HepG2 (cell line): ENCODE data around the gene CTF1. TPM values are rescaled to one million over a fixed set of nuclear protein-coding genes. Genes with fewer than 3 reads are reported as not detected.

ENCODE experiments used
- HIVEP1 ChIP-seq: sonication (generic); formaldehyde crosslinking; IDR thresholded peaks from 2 replicates; pipeline ENCODE4 v1.4.0; 2020; ENCODE audit warnings: mild to moderate bottlenecking, missing genetic modification reagents
- KDM6A ChIP-seq: IDR thresholded peaks from 2 replicates; pipeline ENCODE4 v1.6.1; 2016; ENCODE audit warnings: low read depth
- KLF15 ChIP-seq: sonication (generic); formaldehyde crosslinking; IDR thresholded peaks from 2 replicates; pipeline ENCODE4 v1.8.1; 2023; ENCODE audit warnings: borderline replicate concordance, mild to moderate bottlenecking, inconsistent platforms, missing genetic modification reagents, mixed read lengths
- MAFK ChIP-seq, 2 experiments: IDR thresholded peaks in 1 of 2; conservative IDR thresholded peaks in 1 of 2; 2 replicates each; pipeline ENCODE4 v1.6.1; 2011; ENCODE audit warnings: improper control_type of control experiment in 2 of 2, low read length in 2 of 2
- MBNL3 ChIP-seq: fragments of 250-450 bp; sonication (Bioruptor Pico); conservative IDR thresholded peaks from 2 replicates; pipeline ENCODE4 v1.8.0; 2022; ENCODE audit warnings: mild to moderate bottlenecking, inconsistent platforms
- MEIS2 ChIP-seq: sonication (generic); formaldehyde crosslinking; IDR thresholded peaks from 2 replicates; pipeline ENCODE4 v1.9.0; 2021; ENCODE audit warnings: mild to moderate bottlenecking, missing genetic modification reagents
- MXI1 ChIP-seq: IDR thresholded peaks from 3 replicates; pipeline ENCODE4 v1.6.1; 2012; ENCODE audit warnings: low read depth, low read length, inconsistent platforms, borderline replicate concordance
- NONO ChIP-seq, 2 experiments: fragments of 450-650 bp in 1 of 2; sonication (generic) in 1 of 2; formaldehyde crosslinking in 1 of 2; IDR thresholded peaks in 1 of 2; conservative IDR thresholded peaks in 1 of 2; 2 replicates each; pipeline versions ENCODE4 v1.6.1 to v1.8.0; 2017 to 2022; ENCODE audit warnings: mild to moderate bottlenecking in 1 of 2, missing genetic modification reagents in 1 of 2, moderate library complexity in 1 of 2
- SIX1 ChIP-seq: sonication (generic); formaldehyde crosslinking; IDR thresholded peaks from 2 replicates; pipeline ENCODE4 v1.4.0; 2020; ENCODE audit warnings: missing genetic modification reagents, borderline replicate concordance
- ZBTB38 ChIP-seq: sonication (generic); formaldehyde crosslinking; IDR thresholded peaks from 2 replicates; pipeline ENCODE4 v1.5.1; 2020; ENCODE audit warnings: mild to moderate bottlenecking, missing genetic modification reagents
- ZFY ChIP-seq: sonication (generic); formaldehyde crosslinking; IDR thresholded peaks from 2 replicates; pipeline ENCODE4 v1.4.0; 2020; ENCODE audit warnings: missing genetic modification reagents
- ZNF670 ChIP-seq: sonication (generic); formaldehyde crosslinking; IDR thresholded peaks from 2 replicates; pipeline ENCODE4 v1.8.0; 2022; ENCODE audit warnings: mild to moderate bottlenecking, missing genetic modification reagents, borderline replicate concordance
- polyA plus RNA-seq, 8 experiments: library from polyadenylated mRNA; depleted of rRNA in 3 of 8; stranded (reverse) in 7 of 8; unstranded in 1 of 8; fragments of >200 nt; fragmentation: Illumina TruSeq in 4 of 8; extraction: Trizol in 4 of 8; gene quantifications; 2 replicates each; pipeline versions ENCODE4 v1.2.1 to v1.2.3, GENCODE V29; 2011 to 2016; ENCODE audit warnings: low read depth in 4 of 8, missing spikeins in 1 of 8, mixed read lengths in 1 of 8; ENCODE audit not compliant: insufficient read depth in 1 of 8
- total RNA-seq, 5 experiments: library from RNA; depleted of rRNA; stranded (reverse); fragments of >200 nt; fragmentation: Illumina TruSeq; extraction: Trizol; gene quantifications; 2 replicates each; pipeline ENCODE4 v1.2.3, GENCODE V29; 2016; ENCODE audit warnings: low read depth in 1 of 5
- TF ChIP-seq, protein P1 (sequence below): sonication (generic); formaldehyde crosslinking; IDR thresholded peaks from 2 replicates; pipeline ENCODE4 v1.4.0; 2020; ENCODE audit warnings: missing genetic modification reagents
- TF ChIP-seq, protein P2 (sequence below): sonication (generic); formaldehyde crosslinking; IDR thresholded peaks from 2 replicates; pipeline ENCODE4 v1.5.0; 2020; ENCODE audit warnings: missing genetic modification reagents
- TF ChIP-seq, protein P3 (sequence below): sonication (generic); formaldehyde crosslinking; IDR thresholded peaks from 2 replicates; pipeline ENCODE4 v1.4.0; 2020; ENCODE audit warnings: missing genetic modification reagents
- TF ChIP-seq, protein P4 (sequence below): sonication (generic); formaldehyde crosslinking; IDR thresholded peaks from 2 replicates; pipeline ENCODE4 v1.5.1; 2020; ENCODE audit warnings: mild to moderate bottlenecking, missing genetic modification reagents, borderline replicate concordance
- TF ChIP-seq, protein P5 (sequence below): sonication (generic); formaldehyde crosslinking; IDR thresholded peaks from 2 replicates; pipeline ENCODE4 v1.4.0; 2020; ENCODE audit warnings: missing genetic modification reagents, borderline replicate concordance

The CTF1 gene
- total and polyA plus RNA-seq, 2 of the 13 experiments (the other 11 are each of a cell fraction or from before 2014, with no cell fraction given): 0.13 to 1.8 TPM

DNA sequence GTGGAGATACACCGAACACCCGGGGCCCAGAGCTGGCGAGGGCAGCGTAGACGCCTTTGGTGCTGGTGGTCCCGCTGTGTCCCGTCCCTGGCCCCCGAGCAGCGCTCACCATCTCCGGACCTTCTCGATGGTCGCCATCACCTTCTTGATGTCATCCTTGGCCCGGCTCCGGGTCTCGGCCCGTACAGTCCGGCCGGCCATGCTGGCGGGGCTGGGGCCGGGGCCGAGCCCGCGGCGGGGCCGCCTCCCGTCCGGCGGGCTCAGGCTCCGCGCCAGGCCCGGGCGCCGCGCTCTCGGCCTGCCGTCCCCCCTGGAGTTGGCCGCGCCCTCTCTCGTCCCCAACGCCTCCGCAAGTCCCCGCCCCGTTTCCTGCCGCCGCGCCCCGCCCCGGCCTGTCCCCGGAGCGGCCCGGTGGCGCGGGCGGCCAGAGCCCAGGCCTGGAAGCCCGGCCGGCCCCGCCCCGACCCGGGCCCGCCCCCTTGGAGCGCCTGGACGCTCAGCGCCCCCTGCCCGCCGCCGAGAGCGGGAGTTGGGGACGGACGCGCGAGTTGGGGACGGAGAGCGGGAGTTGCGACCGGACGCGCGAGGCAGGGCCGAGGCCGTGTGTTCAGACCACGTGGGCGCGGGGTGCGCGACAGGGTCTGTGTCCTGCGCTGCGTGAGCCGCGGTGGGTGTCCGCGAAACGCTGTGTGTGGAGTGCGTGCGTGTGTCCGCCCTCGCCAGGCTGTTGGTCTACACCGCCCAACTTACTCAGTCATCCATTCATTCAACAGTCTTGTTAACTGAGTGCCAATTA, 2.5 kb upstream of the CTF1 start, which contains the start of gene BCL7C (continued):
- TF ChIP-seq, protein P1, sequence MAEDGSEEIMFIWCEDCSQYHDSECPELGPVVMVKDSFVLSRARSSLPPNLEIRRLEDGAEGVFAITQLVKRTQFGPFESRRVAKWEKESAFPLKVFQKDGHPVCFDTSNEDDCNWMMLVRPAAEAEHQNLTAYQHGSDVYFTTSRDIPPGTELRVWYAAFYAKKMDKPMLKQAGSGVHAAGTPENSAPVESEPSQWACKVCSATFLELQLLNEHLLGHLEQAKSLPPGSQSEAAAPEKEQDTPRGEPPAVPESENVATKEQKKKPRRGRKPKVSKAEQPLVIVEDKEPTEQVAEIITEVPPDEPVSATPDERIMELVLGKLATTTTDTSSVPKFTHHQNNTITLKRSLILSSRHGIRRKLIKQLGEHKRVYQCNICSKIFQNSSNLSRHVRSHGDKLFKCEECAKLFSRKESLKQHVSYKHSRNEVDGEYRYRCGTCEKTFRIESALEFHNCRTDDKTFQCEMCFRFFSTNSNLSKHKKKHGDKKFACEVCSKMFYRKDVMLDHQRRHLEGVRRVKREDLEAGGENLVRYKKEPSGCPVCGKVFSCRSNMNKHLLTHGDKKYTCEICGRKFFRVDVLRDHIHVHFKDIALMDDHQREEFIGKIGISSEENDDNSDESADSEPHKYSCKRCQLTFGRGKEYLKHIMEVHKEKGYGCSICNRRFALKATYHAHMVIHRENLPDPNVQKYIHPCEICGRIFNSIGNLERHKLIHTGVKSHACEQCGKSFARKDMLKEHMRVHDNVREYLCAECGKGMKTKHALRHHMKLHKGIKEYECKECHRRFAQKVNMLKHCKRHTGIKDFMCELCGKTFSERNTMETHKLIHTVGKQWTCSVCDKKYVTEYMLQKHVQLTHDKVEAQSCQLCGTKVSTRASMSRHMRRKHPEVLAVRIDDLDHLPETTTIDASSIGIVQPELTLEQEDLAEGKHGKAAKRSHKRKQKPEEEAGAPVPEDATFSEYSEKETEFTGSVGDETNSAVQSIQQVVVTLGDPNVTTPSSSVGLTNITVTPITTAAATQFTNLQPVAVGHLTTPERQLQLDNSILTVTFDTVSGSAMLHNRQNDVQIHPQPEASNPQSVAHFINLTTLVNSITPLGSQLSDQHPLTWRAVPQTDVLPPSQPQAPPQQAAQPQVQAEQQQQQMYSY (CRISPR knock-in tag): peak; percentile 86
- TF ChIP-seq ZNF670 (CRISPR knock-in tag): no peak
- peak; percentile 91 for TF ChIP-seq HIVEP1 (CRISPR knock-in tag)
- peak; percentile 98; the same call in 1 of the 2 replicates for TF ChIP-seq KLF15 (CRISPR knock-in tag)
- no peak for TF ChIP-seq KDM6A (CRISPR knock-in tag)
- TF ChIP-seq MAFK (conservative IDR thresholded peaks at IDR 0.05 in 1 of 2, IDR thresholded peaks at IDR 0.05 in 1 of 2; ENCODE audit: low read length in 2 of 2): no peak
- TF ChIP-seq, protein P2, sequence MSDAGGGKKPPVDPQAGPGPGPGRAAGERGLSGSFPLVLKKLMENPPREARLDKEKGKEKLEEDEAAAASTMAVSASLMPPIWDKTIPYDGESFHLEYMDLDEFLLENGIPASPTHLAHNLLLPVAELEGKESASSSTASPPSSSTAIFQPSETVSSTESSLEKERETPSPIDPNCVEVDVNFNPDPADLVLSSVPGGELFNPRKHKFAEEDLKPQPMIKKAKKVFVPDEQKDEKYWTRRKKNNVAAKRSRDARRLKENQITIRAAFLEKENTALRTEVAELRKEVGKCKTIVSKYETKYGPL: peak; percentile 90; the same call in 1 of the 2 replicates
- TF ChIP-seq MBNL3 (CRISPR knock-in tag): no peak
- TF ChIP-seq, protein P3, sequence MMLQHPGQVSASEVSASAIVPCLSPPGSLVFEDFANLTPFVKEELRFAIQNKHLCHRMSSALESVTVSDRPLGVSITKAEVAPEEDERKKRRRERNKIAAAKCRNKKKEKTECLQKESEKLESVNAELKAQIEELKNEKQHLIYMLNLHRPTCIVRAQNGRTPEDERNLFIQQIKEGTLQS (CRISPR knock-in tag): peak; percentile 38; the same call in 1 of the 2 replicates
- TF ChIP-seq, protein P4, sequence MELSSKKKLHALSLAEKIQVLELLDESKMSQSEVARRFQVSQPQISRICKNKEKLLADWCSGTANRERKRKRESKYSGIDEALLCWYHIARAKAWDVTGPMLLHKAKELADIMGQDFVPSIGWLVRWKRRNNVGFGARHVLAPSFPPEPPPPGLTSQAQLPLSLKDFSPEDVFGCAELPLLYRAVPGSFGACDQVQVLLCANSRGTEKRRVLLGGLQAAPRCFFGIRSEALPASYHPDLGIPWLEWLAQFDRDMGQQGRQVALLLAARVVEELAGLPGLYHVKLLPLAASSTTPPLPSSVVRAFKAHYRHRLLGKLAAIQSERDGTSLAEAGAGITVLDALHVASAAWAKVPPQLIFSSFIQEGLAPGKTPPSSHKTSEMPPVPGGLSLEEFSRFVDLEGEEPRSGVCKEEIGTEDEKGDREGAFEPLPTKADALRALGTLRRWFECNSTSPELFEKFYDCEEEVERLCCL (CRISPR knock-in tag): peak; percentile 95
- TF ChIP-seq ZFY (CRISPR knock-in tag): peak; percentile 95
- TF ChIP-seq ZBTB38 (CRISPR knock-in tag): peak; percentile 100
- TF ChIP-seq MEIS2 (CRISPR knock-in tag): peak; percentile 93
- no peak for TF ChIP-seq SIX1 (CRISPR knock-in tag)
- peak; percentile 96 for TF ChIP-seq MXI1
- TF ChIP-seq, protein P5, sequence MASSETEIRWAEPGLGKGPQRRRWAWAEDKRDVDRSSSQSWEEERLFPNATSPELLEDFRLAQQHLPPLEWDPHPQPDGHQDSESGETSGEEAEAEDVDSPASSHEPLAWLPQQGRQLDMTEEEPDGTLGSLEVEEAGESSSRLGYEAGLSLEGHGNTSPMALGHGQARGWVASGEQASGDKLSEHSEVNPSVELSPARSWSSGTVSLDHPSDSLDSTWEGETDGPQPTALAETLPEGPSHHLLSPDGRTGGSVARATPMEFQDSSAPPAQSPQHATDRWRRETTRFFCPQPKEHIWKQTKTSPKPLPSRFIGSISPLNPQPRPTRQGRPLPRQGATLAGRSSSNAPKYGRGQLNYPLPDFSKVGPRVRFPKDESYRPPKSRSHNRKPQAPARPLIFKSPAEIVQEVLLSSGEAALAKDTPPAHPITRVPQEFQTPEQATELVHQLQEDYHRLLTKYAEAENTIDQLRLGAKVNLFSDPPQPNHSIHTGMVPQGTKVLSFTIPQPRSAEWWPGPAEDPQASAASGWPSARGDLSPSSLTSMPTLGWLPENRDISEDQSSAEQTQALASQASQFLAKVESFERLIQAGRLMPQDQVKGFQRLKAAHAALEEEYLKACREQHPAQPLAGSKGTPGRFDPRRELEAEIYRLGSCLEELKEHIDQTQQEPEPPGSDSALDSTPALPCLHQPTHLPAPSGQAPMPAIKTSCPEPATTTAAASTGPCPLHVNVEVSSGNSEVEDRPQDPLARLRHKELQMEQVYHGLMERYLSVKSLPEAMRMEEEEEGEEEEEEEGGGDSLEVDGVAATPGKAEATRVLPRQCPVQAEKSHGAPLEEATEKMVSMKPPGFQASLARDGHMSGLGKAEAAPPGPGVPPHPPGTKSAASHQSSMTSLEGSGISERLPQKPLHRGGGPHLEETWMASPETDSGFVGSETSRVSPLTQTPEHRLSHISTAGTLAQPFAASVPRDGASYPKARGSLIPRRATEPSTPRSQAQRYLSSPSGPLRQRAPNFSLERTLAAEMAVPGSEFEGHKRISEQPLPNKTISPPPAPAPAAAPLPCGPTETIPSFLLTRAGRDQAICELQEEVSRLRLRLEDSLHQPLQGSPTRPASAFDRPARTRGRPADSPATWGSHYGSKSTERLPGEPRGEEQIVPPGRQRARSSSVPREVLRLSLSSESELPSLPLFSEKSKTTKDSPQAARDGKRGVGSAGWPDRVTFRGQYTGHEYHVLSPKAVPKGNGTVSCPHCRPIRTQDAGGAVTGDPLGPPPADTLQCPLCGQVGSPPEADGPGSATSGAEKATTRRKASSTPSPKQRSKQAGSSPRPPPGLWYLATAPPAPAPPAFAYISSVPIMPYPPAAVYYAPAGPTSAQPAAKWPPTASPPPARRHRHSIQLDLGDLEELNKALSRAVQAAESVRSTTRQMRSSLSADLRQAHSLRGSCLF: peak; percentile 87; the same call in 1 of the 2 replicates
- no peak for TF ChIP-seq NONO (IDR thresholded peaks at IDR 0.05)
- peak; percentile 86 for TF ChIP-seq NONO (CRISPR knock-in tag; conservative IDR thresholded peaks at IDR 0.05)
